HG03469 (cell line): ENCODE data around the gene UBA6.
"Not testable (repeated sequence)": the region's sequence is repeated elsewhere in the genome, so short reads cannot be mapped to it uniquely, and the experiment has no call there.

Experiments
- ATAC-seq: cut with Tn5 transposase; IDR thresholded peaks from one replicate; pipeline ENCODE4 v1.9.1; 2021; ENCODE audit warnings: mild to moderate bottlenecking, moderate library complexity, moderate number of reproducible peaks; ENCODE audit not compliant: unreplicated experiment

The UBA6 gene

GRCh38 chr4:67674098-67674497 is 26.9 kb downstream of the UBA6 start:
- ATAC-seq, result no peak

- no peak for ATAC-seq
Observed at GRCh38 chr4:67668315-67668714, 32.6 kb downstream of the UBA6 start.

- no peak for ATAC-seq
Observed at GRCh38 chr4:67660418-67660817, 40.5 kb downstream of the UBA6 start.

GRCh38 chr4:67659065-67659464 is 41.9 kb downstream of the UBA6 start:
- no peak for ATAC-seq

GRCh38 chr4:67658302-67658701 is 42.7 kb downstream of the UBA6 start:
- ATAC-seq, result no peak

GRCh38 chr4:67651536-67651935 is 49.4 kb downstream of the UBA6 start:
- no peak for ATAC-seq

- no peak for ATAC-seq
Observed at GRCh38 chr4:67638136-67638535, 62.8 kb downstream of the UBA6 start.

GRCh38 chr4:67636978-67637377 is 64.0 kb downstream of the UBA6 start:
- not testable (repeated sequence) for ATAC-seq

- ATAC-seq, result no peak
Observed at GRCh38 chr4:67635331-67635730, 65.6 kb downstream of the UBA6 start.

- no peak for ATAC-seq
Observed at GRCh38 chr4:67634741-67635140, 66.2 kb downstream of the UBA6 start.

GRCh38 chr4:67632492-67632891 is 68.5 kb downstream of the UBA6 start:
- no peak for ATAC-seq

GRCh38 chr4:67624939-67625338 is 76.0 kb downstream of the UBA6 start:
- no peak for ATAC-seq

- ATAC-seq, result no peak
Observed at GRCh38 chr4:67616478-67616877, 84.5 kb downstream of the UBA6 start.

- ATAC-seq, result no peak
Observed at GRCh38 chr4:67615119-67615518, 85.8 kb downstream of the UBA6 start.

- ATAC-seq, result no peak
Observed at GRCh38 chr4:67614186-67614585, 86.8 kb downstream of the UBA6 start.

- no peak for ATAC-seq
Observed at GRCh38 chr4:67608027-67608426, 92.9 kb downstream of the UBA6 start.

- ATAC-seq, result no peak
Observed at GRCh38 chr4:67604749-67605148, 96.2 kb downstream of the UBA6 start.

GRCh38 chr4:67604029-67604381 is 97.0 kb downstream of the UBA6 start:
- ATAC-seq, result no peak

GRCh38 chr4:67603310-67604028 is 97.5 kb downstream of the UBA6 start:
- ATAC-seq, result no peak

- no peak for ATAC-seq
Observed at GRCh38 chr4:67593741-67594175, 107.2 kb downstream of the UBA6 start.

- no peak for ATAC-seq
Observed at GRCh38 chr4:67587156-67587555, 113.8 kb downstream of the UBA6 start.

- ATAC-seq, result no peak
Observed at GRCh38 chr4:67584496-67584895, 116.5 kb downstream of the UBA6 start.

- ATAC-seq, result no peak
Observed at GRCh38 chr4:67581913-67582312, 119.0 kb downstream of the UBA6 start.
